ENCODE measurements around the gene TNIK.

GRCh38 chr3:171309906-171310359 lies 150.3 kb downstream of the TNIK start:
- TF ChIP-seq POLR2A (IDR thresholded peaks at IDR 0.05), result no peak
- TF ChIP-seq CTCF (IDR thresholded peaks at IDR 0.05), result no peak

All from breast epithelium (tissue), 3 donors.